Mucosa of rectum (tissue), 2 donors: ENCODE measurements around the gene KIAA1671.
A peak's percentile ranks its signal among the peaks of the same experiment; 100 is the strongest.

Source experiments
- H3K27ac ChIP-seq, 2 donors: one replicate each; pipeline ENCODE4 v1.7.0; 2013; ENCODE audit warnings: inconsistent platforms in 2 of 2, low read depth in 2 of 2, low read length in 2 of 2
- H3K27me3 ChIP-seq, 2 donors: one replicate each; pipeline ENCODE4 v1.7.0; 2013; ENCODE audit warnings: low read length in 2 of 2; ENCODE audit not compliant: control insufficient read depth in 2 of 2, insufficient read depth in 2 of 2
- H3K36me3 ChIP-seq, 2 donors: one replicate each; pipeline ENCODE4 v1.7.0; 2013; ENCODE audit warnings: low read length in 2 of 2; ENCODE audit not compliant: control insufficient read depth in 2 of 2, insufficient read depth in 2 of 2
- H3K4me1 ChIP-seq, 2 donors: one replicate each; pipeline ENCODE4 v1.7.0; 2013; ENCODE audit warnings: low read length in 2 of 2, mild to moderate bottlenecking in 1 of 2; ENCODE audit not compliant: control insufficient read depth in 2 of 2, insufficient read depth in 2 of 2
- H3K4me3 ChIP-seq, 2 donors: one replicate each; pipeline ENCODE4 v1.7.0; 2013; ENCODE audit warnings: low read length in 2 of 2
- H3K9ac ChIP-seq, 2 donors: one replicate each; pipeline ENCODE4 v1.7.0; 2013; ENCODE audit warnings: low read length in 2 of 2, low read depth in 1 of 2, mild to moderate bottlenecking in 1 of 2
- H3K9me3 ChIP-seq, 2 donors: one replicate each; pipeline ENCODE4 v1.7.0; 2013; ENCODE audit warnings: low read length in 2 of 2; ENCODE audit not compliant: control insufficient read depth in 2 of 2
- donor health status: healthy.
- donor health status: Normal muscosa, but diverticular disease.

The KIAA1671 gene

GRCh38 chr22:25120093-25120561 lies 167.6 kb downstream of the KIAA1671 start:
- H3K27ac ChIP-seq, result peak overlapping the region; percentile 86 to 91
- H3K9ac ChIP-seq, result peak overlapping the region; percentile 43 to 69
- peaks cover 2 to 9% of the 10 kb centered on the region in 2 donors for H3K36me3 ChIP-seq
- peaks cover 19 to 20% of the 10 kb centered on the region in 2 donors for H3K4me1 ChIP-seq
- H3K9me3 ChIP-seq, result no peaks in the 10 kb centered on the region
- no peak overlapping the region for H3K4me3 ChIP-seq
- no peaks in the 10 kb centered on the region for H3K27me3 ChIP-seq

GRCh38 chr22:25120761-25121212 lies 168.3 kb downstream of the KIAA1671 start:
- H3K9ac ChIP-seq, result peak overlapping the region; percentile 38 to 69

GRCh38 chr22:25122136-25122764 lies 169.7 kb downstream of the KIAA1671 start:
- Histone ChIP-seq H3K27me3 (no peaks in the 10 kb centered on the region), H3K4me1 (peaks cover 16 to 17% of the 10 kb centered on the region in 2 donors), H3K36me3 (peaks cover 2 to 5% of the 10 kb centered on the region in 2 donors), H3K9ac (no peak overlapping the region), H3K27ac (no peak overlapping the region), H3K4me3 (no peak overlapping the region), H3K9me3 (no peaks in the 10 kb centered on the region)

More at GRCh38 chr22:25120761-25121212, 168.3 kb downstream of the KIAA1671 start:
- H3K27me3 ChIP-seq, result no peaks in the 10 kb centered on the region
- H3K27ac ChIP-seq, result peak overlapping the region; percentile 86 to 91
- no peaks in the 10 kb centered on the region for H3K9me3 ChIP-seq
- H3K4me1 ChIP-seq, result peaks cover 16 to 17% of the 10 kb centered on the region in 2 donors
- peak overlapping the region in 1 of 2 donors; percentile 24 for H3K4me3 ChIP-seq
- peaks cover 2 to 9% of the 10 kb centered on the region in 2 donors for H3K36me3 ChIP-seq

- H3K36me3 ChIP-seq, result peaks cover 0 to 5% of the 10 kb centered on the region in 2 donors
- no peak overlapping the region for H3K9ac ChIP-seq
- H3K9me3 ChIP-seq, result no peaks in the 10 kb centered on the region
- peaks cover 16% of the 10 kb centered on the region in 2 donors for H3K4me1 ChIP-seq
- H3K27ac ChIP-seq, result no peak overlapping the region
- no peak overlapping the region for H3K4me3 ChIP-seq
- H3K27me3 ChIP-seq, result no peaks in the 10 kb centered on the region
These were observed 171.2 kb downstream of the KIAA1671 start for GRCh38 chr22:25123677-25124076.

GRCh38 chr22:25125693-25126357 lies 173.3 kb downstream of the KIAA1671 start:
- no peak overlapping the region for H3K27ac ChIP-seq
- no peak overlapping the region for H3K4me3 ChIP-seq
- H3K36me3 ChIP-seq, result peaks cover 0 to 5% of the 10 kb centered on the region in 2 donors
- H3K4me1 ChIP-seq, result peaks cover 7 to 10% of the 10 kb centered on the region in 2 donors
- no peak overlapping the region for H3K9ac ChIP-seq
- H3K27me3 ChIP-seq, result no peaks in the 10 kb centered on the region
- H3K9me3 ChIP-seq, result no peaks in the 10 kb centered on the region

- no peak overlapping the region for H3K9ac ChIP-seq
- H3K4me1 ChIP-seq, result peaks cover 9 to 15% of the 10 kb centered on the region in 2 donors
- no peaks in the 10 kb centered on the region for H3K9me3 ChIP-seq
These were observed 174.0 kb downstream of the KIAA1671 start for GRCh38 chr22:25126510-25126909.

GRCh38 chr22:25127318-25127717 lies 174.8 kb downstream of the KIAA1671 start:
- H3K36me3 ChIP-seq, result peaks cover 0 to 5% of the 10 kb centered on the region in 2 donors
- H3K4me1 ChIP-seq, result peaks cover 9 to 22% of the 10 kb centered on the region in 2 donors
- H3K27ac ChIP-seq, result no peak overlapping the region
- no peak overlapping the region for H3K4me3 ChIP-seq
- H3K27me3 ChIP-seq, result no peaks in the 10 kb centered on the region
- H3K9me3 ChIP-seq, result no peaks in the 10 kb centered on the region
- no peak overlapping the region for H3K9ac ChIP-seq

More at GRCh38 chr22:25126510-25126909, 174.0 kb downstream of the KIAA1671 start:
- H3K36me3 ChIP-seq, result peaks cover 0 to 5% of the 10 kb centered on the region in 2 donors
- no peak overlapping the region for H3K4me3 ChIP-seq
- H3K27ac ChIP-seq, result no peak overlapping the region
- no peaks in the 10 kb centered on the region for H3K27me3 ChIP-seq

- Histone ChIP-seq H3K4me1 (peaks cover 28 to 42% of the 10 kb centered on the region in 2 donors), H3K27me3 (no peaks in the 10 kb centered on the region), H3K9ac (peak overlapping the region in 1 of 2 donors; percentile 5), H3K9me3 (no peaks in the 10 kb centered on the region), H3K36me3 (no peaks in the 10 kb centered on the region), H3K4me3 (no peak overlapping the region), H3K27ac (peak overlapping the region in 1 of 2 donors; percentile 38)
These were observed 177.9 kb downstream of the KIAA1671 start for GRCh38 chr22:25130462-25130861.

- Histone ChIP-seq H3K27me3 (no peaks in the 10 kb centered on the region), H3K9me3 (no peaks in the 10 kb centered on the region), H3K27ac (peak overlapping the region; percentile 3 to 38), H3K9ac (peak overlapping the region in 1 of 2 donors; percentile 5), H3K4me1 (peaks cover 28 to 51% of the 10 kb centered on the region in 2 donors), H3K4me3 (no peak overlapping the region), H3K36me3 (no peaks in the 10 kb centered on the region)
These were observed 178.8 kb downstream of the KIAA1671 start for GRCh38 chr22:25131198-25131887.
